Measurements from ENCODE around the gene BNC2. TPM values are rescaled to one million over a fixed set of nuclear protein-coding genes. Genes with fewer than 3 reads are reported as not detected.

The BNC2 gene
- total RNA-seq, 2 experiments from 2014 or later, result not detected

DNA sequence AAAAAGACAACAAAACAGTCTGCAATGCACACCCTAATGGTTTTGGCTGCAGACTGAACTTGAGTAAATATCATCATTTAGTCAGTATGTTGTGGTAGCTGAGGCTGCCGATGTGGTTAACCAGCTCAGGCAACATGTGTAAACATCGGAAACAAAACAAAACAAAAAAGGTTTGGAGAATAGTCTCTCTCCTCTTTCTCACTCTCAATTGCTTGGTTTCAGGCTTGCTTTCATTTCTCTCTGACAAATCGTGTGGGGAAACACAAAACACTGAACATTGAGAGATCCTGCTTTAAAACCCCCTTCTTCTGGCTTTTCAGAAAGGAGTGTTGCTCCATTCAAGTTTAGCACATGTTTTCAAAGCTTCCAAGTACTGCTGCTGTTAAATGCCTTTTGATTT lies 453.3 kb downstream of the BNC2 start:
- H3K4me1 ChIP-seq (ENCODE audit: insufficient read depth, low read length), result no peaks in the 10 kb centered on the region
- no peaks in the 10 kb centered on the region for H3K27me3 ChIP-seq (ENCODE audit: control insufficient read depth in 1 of 2, insufficient read depth in 2 of 2, low read length in 2 of 2)
- ATAC-seq (ENCODE audit: poor library complexity) (no peak), DNase-seq (no peak)
- H3K36me3 ChIP-seq (ENCODE audit: insufficient read depth, low read length), result no peaks in the 10 kb centered on the region
- H3K9me3 ChIP-seq (ENCODE audit: control insufficient read depth in 1 of 2, insufficient read depth in 1 of 2, low read length in 2 of 2), result peaks cover 0 to 7% of the 10 kb centered on the region in 2 experiments
- ChIA-PET POLR2A (no interaction called here), CTCF (no interaction called here)
- Mint-ChIP-seq H3K4me1 (ENCODE audit: low read depth) (no peaks in the 10 kb centered on the region), H3K4me3 (no peak overlapping the region), H3K9me3 (peaks cover 3% of the 10 kb centered on the region), H3K27ac (no peak overlapping the region), H3K27me3 (no peaks in the 10 kb centered on the region), H3K36me3 (ENCODE audit: low read depth) (no peaks in the 10 kb centered on the region)
- no peak overlapping the region for H3K4me3 ChIP-seq (ENCODE audit: low read length)
- TF ChIP-seq, protein P1, sequence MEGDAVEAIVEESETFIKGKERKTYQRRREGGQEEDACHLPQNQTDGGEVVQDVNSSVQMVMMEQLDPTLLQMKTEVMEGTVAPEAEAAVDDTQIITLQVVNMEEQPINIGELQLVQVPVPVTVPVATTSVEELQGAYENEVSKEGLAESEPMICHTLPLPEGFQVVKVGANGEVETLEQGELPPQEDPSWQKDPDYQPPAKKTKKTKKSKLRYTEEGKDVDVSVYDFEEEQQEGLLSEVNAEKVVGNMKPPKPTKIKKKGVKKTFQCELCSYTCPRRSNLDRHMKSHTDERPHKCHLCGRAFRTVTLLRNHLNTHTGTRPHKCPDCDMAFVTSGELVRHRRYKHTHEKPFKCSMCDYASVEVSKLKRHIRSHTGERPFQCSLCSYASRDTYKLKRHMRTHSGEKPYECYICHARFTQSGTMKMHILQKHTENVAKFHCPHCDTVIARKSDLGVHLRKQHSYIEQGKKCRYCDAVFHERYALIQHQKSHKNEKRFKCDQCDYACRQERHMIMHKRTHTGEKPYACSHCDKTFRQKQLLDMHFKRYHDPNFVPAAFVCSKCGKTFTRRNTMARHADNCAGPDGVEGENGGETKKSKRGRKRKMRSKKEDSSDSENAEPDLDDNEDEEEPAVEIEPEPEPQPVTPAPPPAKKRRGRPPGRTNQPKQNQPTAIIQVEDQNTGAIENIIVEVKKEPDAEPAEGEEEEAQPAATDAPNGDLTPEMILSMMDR (IDR thresholded peaks at IDR 0.05), result no peak
- no peak overlapping the region for H3K27ac ChIP-seq (ENCODE audit: low read depth in 1 of 2, low read length in 2 of 2)
- intact Hi-C loops (cut with DNase I, micrococcal nuclease), result no loop called here

DNA sequence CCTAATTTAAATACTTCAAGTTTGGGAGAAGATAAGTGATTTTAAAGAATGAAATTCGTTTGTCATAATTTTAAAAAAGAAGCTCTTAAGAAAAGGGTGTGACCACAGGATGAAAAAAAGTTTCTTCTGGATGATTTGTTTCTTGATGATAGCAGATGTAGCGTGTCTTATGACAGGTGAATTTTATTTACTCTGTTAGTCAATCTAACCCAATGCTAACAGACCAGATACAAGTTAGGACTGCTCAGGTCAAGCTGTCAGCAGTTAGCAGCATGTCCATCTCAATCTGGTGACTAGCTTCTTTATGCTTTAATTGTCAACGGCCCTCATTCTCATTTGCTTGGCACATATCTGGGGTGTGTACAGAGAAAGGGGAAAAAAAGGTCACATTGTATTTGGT lies 456.0 kb downstream of the BNC2 start:
- ChIA-PET CTCF (no interaction called here), POLR2A (no interaction called here)
- Histone ChIP-seq H3K36me3 (ENCODE audit: insufficient read depth, low read length) (no peaks in the 10 kb centered on the region), H3K4me3 (ENCODE audit: low read length) (no peak overlapping the region), H3K27ac (ENCODE audit: low read depth in 1 of 2, low read length in 2 of 2) (no peak overlapping the region), H3K9me3 (ENCODE audit: control insufficient read depth in 1 of 2, insufficient read depth in 1 of 2, low read length in 2 of 2) (peaks cover 4 to 7% of the 10 kb centered on the region in 2 experiments), H3K4me1 (ENCODE audit: insufficient read depth, low read length) (no peaks in the 10 kb centered on the region), H3K27me3 (ENCODE audit: control insufficient read depth in 1 of 2, insufficient read depth in 2 of 2, low read length in 2 of 2) (no peaks in the 10 kb centered on the region)
- TF ChIP-seq, protein P1 (IDR thresholded peaks at IDR 0.05), result no peak
- ATAC-seq (ENCODE audit: poor library complexity) (no peak), DNase-seq (no peak)
- intact Hi-C loops (cut with DNase I, micrococcal nuclease), result no loop called here
- no peaks in the 10 kb centered on the region for H3K27me3 Mint-ChIP-seq
- no peaks in the 10 kb centered on the region for H3K36me3 Mint-ChIP-seq (ENCODE audit: low read depth)
- peaks cover 2% of the 10 kb centered on the region for H3K9me3 Mint-ChIP-seq
- no peaks in the 10 kb centered on the region for H3K4me1 Mint-ChIP-seq (ENCODE audit: low read depth)
- no peak overlapping the region for H3K27ac Mint-ChIP-seq
- H3K4me3 Mint-ChIP-seq, result no peak overlapping the region

DNA sequence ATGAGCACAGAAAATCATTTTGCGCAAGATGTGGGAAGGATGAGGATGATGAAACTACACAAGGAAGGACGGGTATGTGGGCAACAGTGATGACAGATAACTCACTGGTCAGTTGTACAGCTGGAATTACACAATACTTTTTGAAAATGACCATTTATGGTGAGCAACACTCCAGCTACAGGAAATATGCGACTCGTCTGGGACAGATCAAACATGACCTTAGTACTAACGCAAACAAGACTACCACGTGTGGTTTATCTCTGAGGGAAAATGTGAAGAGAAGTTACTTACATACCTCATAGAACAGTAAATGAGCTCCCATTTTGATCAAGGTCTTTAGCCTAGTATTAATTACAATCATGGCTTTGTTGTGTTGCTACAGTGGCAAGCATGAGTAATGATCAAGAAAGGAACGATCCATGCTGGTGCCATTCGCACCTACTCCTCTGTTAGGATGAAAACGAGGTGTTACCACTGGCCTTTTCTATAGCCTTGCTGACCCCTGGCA lies 456.9 kb downstream of the BNC2 start:
- TF ChIP-seq, protein P1 (IDR thresholded peaks at IDR 0.05), result no peak
- Histone ChIP-seq H3K36me3 (ENCODE audit: insufficient read depth, low read length) (no peaks in the 10 kb centered on the region), H3K27ac (ENCODE audit: low read depth in 1 of 2, low read length in 2 of 2) (no peak overlapping the region), H3K4me1 (ENCODE audit: insufficient read depth, low read length) (no peaks in the 10 kb centered on the region), H3K4me3 (ENCODE audit: low read length) (no peak overlapping the region), H3K27me3 (ENCODE audit: control insufficient read depth in 1 of 2, insufficient read depth in 2 of 2, low read length in 2 of 2) (no peaks in the 10 kb centered on the region), H3K9me3 (ENCODE audit: control insufficient read depth in 1 of 2, insufficient read depth in 1 of 2, low read length in 2 of 2) (peaks cover 3 to 4% of the 10 kb centered on the region in 2 experiments)
- no peaks in the 10 kb centered on the region for H3K36me3 Mint-ChIP-seq (ENCODE audit: low read depth)
- H3K4me1 Mint-ChIP-seq (ENCODE audit: low read depth), result no peaks in the 10 kb centered on the region
- peaks cover 2% of the 10 kb centered on the region for H3K9me3 Mint-ChIP-seq
- ChIA-PET POLR2A (no interaction called here), CTCF (no interaction called here)
- H3K4me3 Mint-ChIP-seq, result no peak overlapping the region
- ATAC-seq (ENCODE audit: poor library complexity), result no peak
- H3K27me3 Mint-ChIP-seq, result no peaks in the 10 kb centered on the region
- no peak overlapping the region for H3K27ac Mint-ChIP-seq
- DNase-seq, result peak in 2 of 14 experiments; percentile 28 to 41
- intact Hi-C loops (cut with DNase I, micrococcal nuclease), result no loop called here
